ENCODE measurements around the gene MDC1. TPM values are rescaled to one million over a fixed set of nuclear protein-coding genes. Genes with fewer than 3 reads are reported as not detected.

Gene MDC1
- total and polyA plus RNA-seq, 2 of the 13 experiments (the other 11 are each of a cell fraction or from before 2014, with no cell fraction given), result 8.4 to 14.0 TPM

DNA sequence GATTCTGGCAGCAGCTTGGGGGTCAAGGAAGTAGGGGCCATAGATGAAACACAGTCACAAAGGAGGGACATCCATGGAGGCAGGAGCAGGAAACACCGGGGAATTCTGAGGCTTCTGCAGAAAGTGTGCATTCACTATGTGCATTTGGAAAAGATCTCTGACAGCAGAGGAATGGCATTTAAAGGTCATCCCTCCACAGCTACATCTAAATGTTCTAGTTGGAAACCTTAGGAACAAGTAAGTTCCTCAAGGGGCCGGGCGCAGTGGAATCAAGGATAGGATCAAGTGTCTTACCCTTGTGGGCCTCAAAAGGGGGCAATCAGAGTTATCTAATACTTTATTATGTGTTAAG, 61.4 kb downstream of the MDC1 start (continued):
- no peak for TF ChIP-seq ZNF580 (CRISPR knock-in tag; IDR thresholded peaks at IDR 0.05; ENCODE audit: borderline replicate concordance, low read depth)
- TF ChIP-seq KDM3A (CRISPR knock-in tag; IDR thresholded peaks at IDR 0.05; ENCODE audit: low read depth), result 0 out of 2 replicates have a peak, but pooled peaks have one; percentile 8
- TF ChIP-seq, protein P1, sequence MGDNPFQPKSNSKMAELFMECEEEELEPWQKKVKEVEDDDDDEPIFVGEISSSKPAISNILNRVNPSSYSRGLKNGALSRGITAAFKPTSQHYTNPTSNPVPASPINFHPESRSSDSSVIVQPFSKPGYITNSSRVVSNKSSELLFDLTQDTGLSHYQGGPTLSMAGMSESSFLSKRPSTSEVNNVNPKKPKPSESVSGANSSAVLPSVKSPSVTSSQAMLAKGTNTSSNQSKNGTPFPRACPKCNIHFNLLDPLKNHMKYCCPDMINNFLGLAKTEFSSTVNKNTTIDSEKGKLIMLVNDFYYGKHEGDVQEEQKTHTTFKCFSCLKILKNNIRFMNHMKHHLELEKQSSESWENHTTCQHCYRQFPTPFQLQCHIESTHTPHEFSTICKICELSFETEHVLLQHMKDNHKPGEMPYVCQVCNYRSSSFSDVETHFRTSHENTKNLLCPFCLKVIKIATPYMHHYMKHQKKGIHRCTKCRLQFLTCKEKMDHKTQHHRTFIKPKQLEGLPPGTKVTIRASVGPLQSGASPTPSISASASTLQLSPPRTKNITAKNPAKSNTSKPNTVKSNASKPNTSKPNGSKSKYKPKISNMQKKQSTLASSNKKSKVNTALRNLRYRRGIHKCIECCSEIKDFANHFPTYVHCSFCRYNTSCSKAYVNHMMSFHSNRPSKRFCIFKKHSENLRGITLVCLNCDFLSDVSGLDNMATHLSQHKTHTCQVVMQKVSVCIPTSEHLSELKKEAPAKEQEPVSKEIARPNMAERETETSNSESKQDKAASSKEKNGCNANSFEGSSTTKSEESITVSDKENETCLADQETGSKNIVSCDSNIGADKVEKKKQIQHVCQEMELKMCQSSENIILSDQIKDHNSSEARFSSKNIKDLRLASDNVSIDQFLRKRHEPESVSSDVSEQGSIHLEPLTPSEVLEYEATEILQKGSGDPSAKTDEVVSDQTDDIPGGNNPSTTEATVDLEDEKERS (CRISPR knock-in tag; IDR thresholded peaks at IDR 0.05), result 0 out of 2 replicates have a peak, but pooled peaks have one; percentile 3
- TF ChIP-seq ZNF333 (CRISPR knock-in tag; IDR thresholded peaks at IDR 0.05; ENCODE audit: borderline replicate concordance), result peak; percentile 84
- TF ChIP-seq ZNF562 (CRISPR knock-in tag; IDR thresholded peaks at IDR 0.05; ENCODE audit: borderline replicate concordance), result no peak
- no peak for TF ChIP-seq ZNF816 (CRISPR knock-in tag; IDR thresholded peaks at IDR 0.05; ENCODE audit: borderline replicate concordance)
- no peak for TF ChIP-seq HDAC6 (IDR thresholded peaks at IDR 0.05; ENCODE audit: low read depth, low read length)
- no peak for TF ChIP-seq RAD51 (IDR thresholded peaks at IDR 0.05; ENCODE audit: borderline replicate concordance)
- TF ChIP-seq SMAD3 (CRISPR knock-in tag; IDR thresholded peaks at IDR 0.05), result no peak
- TF ChIP-seq POGZ (CRISPR knock-in tag; IDR thresholded peaks at IDR 0.05), result peak; percentile 1; the same call in 1 of the 2 replicates
- no peak for TF ChIP-seq ZSCAN20 (CRISPR knock-in tag; IDR thresholded peaks at IDR 0.05; ENCODE audit: borderline replicate concordance)
- TF ChIP-seq ZNF577 (CRISPR knock-in tag; IDR thresholded peaks at IDR 0.05; ENCODE audit: borderline replicate concordance, low read depth), result no peak
- TF ChIP-seq CREB1 (IDR thresholded peaks at IDR 0.05), result no peak
- peak; percentile 36; the same call in 1 of the 2 replicates for TF ChIP-seq CREB1 (CRISPR knock-in tag; IDR thresholded peaks at IDR 0.05)
- no peak for TF ChIP-seq MXI1 (IDR thresholded peaks at IDR 0.05; ENCODE audit: borderline replicate concordance, low read depth, low read length)
- TF ChIP-seq SALL1 (CRISPR knock-in tag; IDR thresholded peaks at IDR 0.05), result no peak
- no peak for TF ChIP-seq ADNP (CRISPR knock-in tag; IDR thresholded peaks at IDR 0.05)
- no peak for TF ChIP-seq ZBTB42 (CRISPR knock-in tag; IDR thresholded peaks at IDR 0.05)
- no peak for TF ChIP-seq REL (CRISPR knock-in tag; conservative IDR thresholded peaks at IDR 0.05)
- no peak for TF ChIP-seq NRL (CRISPR knock-in tag; IDR thresholded peaks at IDR 0.05; ENCODE audit: borderline replicate concordance)
- no peak for TF ChIP-seq KLF11 (CRISPR knock-in tag; IDR thresholded peaks at IDR 0.05)
- no peak for TF ChIP-seq ZMYM4 (CRISPR knock-in tag; IDR thresholded peaks at IDR 0.05)
- no peak for TF ChIP-seq ZNF510 (CRISPR knock-in tag; IDR thresholded peaks at IDR 0.05; ENCODE audit: low read depth)
- no peak for TF ChIP-seq HIVEP1 (CRISPR knock-in tag; IDR thresholded peaks at IDR 0.05)
- TF ChIP-seq FOXJ3 (CRISPR knock-in tag; IDR thresholded peaks at IDR 0.05; ENCODE audit: borderline replicate concordance), result no peak
- no peak for TF ChIP-seq JUND (CRISPR knock-in tag; IDR thresholded peaks at IDR 0.05)
- no peak for TF ChIP-seq CENPBD1 (CRISPR knock-in tag; IDR thresholded peaks at IDR 0.05; ENCODE audit: borderline replicate concordance, low read depth)
- TF ChIP-seq ZNF598 (CRISPR knock-in tag; IDR thresholded peaks at IDR 0.05; ENCODE audit: borderline replicate concordance), result 0 out of 2 replicates have a peak, but pooled peaks have one; percentile 1
- 0 out of 2 replicates have a peak, but pooled peaks have one; percentile 8 for TF ChIP-seq ZNF777 (CRISPR knock-in tag; IDR thresholded peaks at IDR 0.05)

All from HepG2 (cell line).